ENCODE results near the gene SLC5A6. TPM values are rescaled to one million over a fixed set of nuclear protein-coding genes. Genes with fewer than 3 reads are reported as not detected.

SLC5A6 gene
- total RNA-seq, 4 donors from 2014 or later, result 17.2 to 97.8 (median 39.4) TPM

- TF ChIP-seq, protein P1, sequence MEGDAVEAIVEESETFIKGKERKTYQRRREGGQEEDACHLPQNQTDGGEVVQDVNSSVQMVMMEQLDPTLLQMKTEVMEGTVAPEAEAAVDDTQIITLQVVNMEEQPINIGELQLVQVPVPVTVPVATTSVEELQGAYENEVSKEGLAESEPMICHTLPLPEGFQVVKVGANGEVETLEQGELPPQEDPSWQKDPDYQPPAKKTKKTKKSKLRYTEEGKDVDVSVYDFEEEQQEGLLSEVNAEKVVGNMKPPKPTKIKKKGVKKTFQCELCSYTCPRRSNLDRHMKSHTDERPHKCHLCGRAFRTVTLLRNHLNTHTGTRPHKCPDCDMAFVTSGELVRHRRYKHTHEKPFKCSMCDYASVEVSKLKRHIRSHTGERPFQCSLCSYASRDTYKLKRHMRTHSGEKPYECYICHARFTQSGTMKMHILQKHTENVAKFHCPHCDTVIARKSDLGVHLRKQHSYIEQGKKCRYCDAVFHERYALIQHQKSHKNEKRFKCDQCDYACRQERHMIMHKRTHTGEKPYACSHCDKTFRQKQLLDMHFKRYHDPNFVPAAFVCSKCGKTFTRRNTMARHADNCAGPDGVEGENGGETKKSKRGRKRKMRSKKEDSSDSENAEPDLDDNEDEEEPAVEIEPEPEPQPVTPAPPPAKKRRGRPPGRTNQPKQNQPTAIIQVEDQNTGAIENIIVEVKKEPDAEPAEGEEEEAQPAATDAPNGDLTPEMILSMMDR (IDR thresholded peaks at IDR 0.05; ENCODE audit: low read depth), result no peak
Measured at GRCh38 chr2:27179344-27180000, 32.6 kb downstream of the SLC5A6 start.

GRCh38 chr2:27178469-27178868 lies 33.6 kb downstream of the SLC5A6 start:
- TF ChIP-seq, protein P1 (IDR thresholded peaks at IDR 0.05; ENCODE audit: low read depth), result no peak

- TF ChIP-seq, protein P1 (IDR thresholded peaks at IDR 0.05; ENCODE audit: low read depth), result no peak
Measured at GRCh38 chr2:27177441-27178351, 34.4 kb downstream of the SLC5A6 start.

GRCh38 chr2:27175330-27175729 lies 36.7 kb downstream of the SLC5A6 start:
- TF ChIP-seq, protein P1 (IDR thresholded peaks at IDR 0.05; ENCODE audit: low read depth), result no peak

- TF ChIP-seq, protein P1 (IDR thresholded peaks at IDR 0.05; ENCODE audit: low read depth), result no peak
Measured at GRCh38 chr2:27174638-27175037, 37.4 kb downstream of the SLC5A6 start.

- TF ChIP-seq, protein P1 (IDR thresholded peaks at IDR 0.05; ENCODE audit: low read depth), result no peak
Measured at GRCh38 chr2:27171351-27171848, 40.7 kb downstream of the SLC5A6 start.

Measured in subcutaneous adipose tissue (tissue), 4 donors.